Naive thymus-derived CD4-positive, alpha-beta T cell (primary cell): Measurements from ENCODE around the gene ASAP2. TPM values are rescaled to one million over a fixed set of nuclear protein-coding genes. Genes with fewer than 3 reads are reported as not detected.

Experiments used
- ATAC-seq: fragments of 150-1000 bp; cut with Tn5 transposase; 2 replicates; pipeline ENCODE4 v1.10.0; 2021; ENCODE audit warnings: mild to moderate bottlenecking, moderate library complexity
- CTCF ChIA-PET: fragments of 350-600 bp; sonication (Branson Sonifier 250); formaldehyde crosslinking; loops from one replicate; lab custom pipeline; 2021; ENCODE audit warnings: antibody characterized with exemption; lab: Charles Lee
- POLR2A ChIA-PET: fragments of 350-600 bp; sonication (Branson Sonifier 250); formaldehyde crosslinking; loops from one replicate; lab custom pipeline; 2021; ENCODE audit warnings: antibody characterized with exemption, inconsistent platforms; lab: Charles Lee
- DNase-seq, 9 donors: peaks; one replicate each; pipeline versions ENCODE4 v3.0.0 to v3.0.0-alpha.2; 2020 to 2022; ENCODE audit warnings: mixed read lengths in 1 of 9
- H3K27ac ChIP-seq: one replicate; pipeline ENCODE4 v1.7.0; 2013; ENCODE audit warnings: mild to moderate bottlenecking, low read depth, low read length, moderate library complexity
- H3K27me3 ChIP-seq, 2 donors: one replicate each; pipeline ENCODE4 v1.7.0; 2013; ENCODE audit warnings: low read length in 2 of 2, mild to moderate bottlenecking in 2 of 2, moderate library complexity in 2 of 2; ENCODE audit not compliant: control insufficient read depth in 2 of 2, insufficient read depth in 2 of 2
- H3K36me3 ChIP-seq, 3 experiments: 1 replicate in 2 of 3; 2 replicates in 1 of 3; pipeline ENCODE4 v1.7.0; 2013; ENCODE audit warnings: low read length in 3 of 3, mild to moderate bottlenecking in 3 of 3, moderate library complexity in 1 of 3; ENCODE audit not compliant: insufficient read depth in 3 of 3, control insufficient read depth in 2 of 3
- H3K4me1 ChIP-seq, 2 donors: one replicate each; pipeline ENCODE4 v1.7.0; 2013; ENCODE audit warnings: low read length in 2 of 2, mild to moderate bottlenecking in 2 of 2, moderate library complexity in 1 of 2; ENCODE audit not compliant: control insufficient read depth in 2 of 2, insufficient read depth in 2 of 2
- H3K4me3 ChIP-seq: 2 replicates; pipeline ENCODE4 v1.7.0; 2013; ENCODE audit warnings: mild to moderate bottlenecking, low read length
- H3K9me3 ChIP-seq, 3 experiments: 1 replicate in 2 of 3; 2 replicates in 1 of 3; pipeline ENCODE4 v1.7.0; 2013; ENCODE audit warnings: low read length in 3 of 3; ENCODE audit not compliant: control insufficient read depth in 2 of 3
- H3K27ac Mint-ChIP-seq, 9 donors: one replicate each; pipeline ENCODE4 v1.8.0; 2020 to 2022; ENCODE audit warnings: mixed read lengths in 9 of 9, mild to moderate bottlenecking in 8 of 9, moderate library complexity in 5 of 9, inconsistent platforms in 2 of 9
- H3K27me3 Mint-ChIP-seq, 5 donors: one replicate each; pipeline ENCODE4 v1.8.0; 2021 to 2022; ENCODE audit warnings: mixed read lengths in 5 of 5, mild to moderate bottlenecking in 1 of 5
- H3K36me3 Mint-ChIP-seq, 5 donors: one replicate each; pipeline ENCODE4 v1.8.0; 2020 to 2022; ENCODE audit warnings: mixed read lengths in 5 of 5, mild to moderate bottlenecking in 3 of 5, inconsistent platforms in 1 of 5
- H3K4me1 Mint-ChIP-seq, 7 donors: one replicate each; pipeline ENCODE4 v1.8.0; 2020 to 2022; ENCODE audit warnings: mixed read lengths in 7 of 7, mild to moderate bottlenecking in 3 of 7, inconsistent platforms in 1 of 7
- H3K4me3 Mint-ChIP-seq, 10 donors: one replicate each; pipeline ENCODE4 v1.8.0; 2020 to 2022; ENCODE audit warnings: mild to moderate bottlenecking in 10 of 10, mixed read lengths in 10 of 10, moderate library complexity in 6 of 10, inconsistent platforms in 2 of 10
- H3K9me3 Mint-ChIP-seq, 11 donors: one replicate each; pipeline ENCODE4 v1.8.0; 2020 to 2022; ENCODE audit warnings: mixed read lengths in 11 of 11, mild to moderate bottlenecking in 4 of 11, inconsistent platforms in 1 of 11, moderate library complexity in 1 of 11
- intact Hi-C, 2 donors: fragments of 100-400 bp; cut with micrococcal nuclease; formaldehyde crosslinking; loops; one replicate each; pipeline ENCODE4 v1.15.1; 2023
- polyA plus RNA-seq, 2 donors: library from polyadenylated mRNA; unstranded; fragments of 300-500 nt; fragmentation: Illumina TruSeq; gene quantifications; one replicate each; pipeline ENCODE4 v1.2.3, GENCODE V29; 2021
- total RNA-seq, 6 experiments: library from RNA in 5 of 6; stranded (reverse) in 5 of 6; gene quantifications; 1 replicate in 5 of 6; 2 replicates in 1 of 6; pipeline ENCODE4 v1.2.3 and lab custom pipeline; 2021 to 2026

Gene ASAP2
- total and polyA plus RNA-seq, 7 experiments from 2014 or later, result 0.10 to 1.2 (median 0.45) TPM; not detected in 4

GRCh38 chr2:9333591-9334171 lies 127.1 kb downstream of the ASAP2 start:
- H3K27ac ChIP-seq, result no peak overlapping the region
- H3K36me3 Mint-ChIP-seq, result no peaks in the 10 kb centered on the region
- DNase-seq (peak in 1 of 9 donors; percentile 2), ATAC-seq (peak; percentile 39)
- H3K27ac Mint-ChIP-seq, result no peak overlapping the region
- no peaks in the 10 kb centered on the region for H3K9me3 ChIP-seq
- ChIA-PET CTCF (no interaction called here), POLR2A (no interaction called here)
- H3K27me3 Mint-ChIP-seq, result peaks cover 0 to 14% (median 5%) of the 10 kb centered on the region in 5 donors
- no peaks in the 10 kb centered on the region for H3K9me3 Mint-ChIP-seq
- no peaks in the 10 kb centered on the region for H3K27me3 ChIP-seq
- H3K36me3 ChIP-seq, result no peaks in the 10 kb centered on the region
- no peak overlapping the region for H3K4me3 Mint-ChIP-seq
- H3K4me1 Mint-ChIP-seq, result peaks cover 5 to 25% (median 7%) of the 10 kb centered on the region in 7 donors
- H3K4me1 ChIP-seq, result no peaks in the 10 kb centered on the region
- H3K4me3 ChIP-seq, result no peak overlapping the region
- intact Hi-C loops, result no loop called here

- H3K4me3 Mint-ChIP-seq, result peak overlapping the region in 1 of 10 donors; percentile 16
- H3K9me3 ChIP-seq, result no peaks in the 10 kb centered on the region
- no peaks in the 10 kb centered on the region for H3K36me3 ChIP-seq
- no peaks in the 10 kb centered on the region for H3K27me3 ChIP-seq
- H3K4me1 Mint-ChIP-seq, result peaks cover 5 to 25% (median 7%) of the 10 kb centered on the region in 7 donors
- peaks cover 0 to 12% (median 3%) of the 10 kb centered on the region in 5 donors for H3K27me3 Mint-ChIP-seq
- CTCF ChIA-PET, result no interaction called here
- no peaks in the 10 kb centered on the region for H3K4me1 ChIP-seq
- H3K4me3 ChIP-seq, result no peak overlapping the region
- no peak overlapping the region for H3K27ac ChIP-seq
- POLR2A ChIA-PET, result no interaction called here
- H3K27ac Mint-ChIP-seq, result peak overlapping the region in 2 of 9 donors; percentile 13 to 41
- DNase-seq, result no peak
- no peaks in the 10 kb centered on the region for H3K36me3 Mint-ChIP-seq
- ATAC-seq, result no peak
- intact Hi-C loops, result no loop called here
- no peaks in the 10 kb centered on the region for H3K9me3 Mint-ChIP-seq
These were observed 128.1 kb downstream of the ASAP2 start for GRCh38 chr2:9334761-9335160.

- Histone ChIP-seq H3K27ac (no peak overlapping the region), H3K9me3 (no peaks in the 10 kb centered on the region), H3K4me3 (no peak overlapping the region), H3K27me3 (no peaks in the 10 kb centered on the region), H3K4me1 (no peaks in the 10 kb centered on the region), H3K36me3 (no peaks in the 10 kb centered on the region)
- peak; percentile 55 for ATAC-seq
- no peaks in the 10 kb centered on the region for H3K36me3 Mint-ChIP-seq
- DNase-seq, result no peak
- ChIA-PET POLR2A (no interaction called here), CTCF (no interaction called here)
- intact Hi-C loops, result no loop called here
- no peak overlapping the region for H3K4me3 Mint-ChIP-seq
- peaks cover 5 to 25% (median 7%) of the 10 kb centered on the region in 7 donors for H3K4me1 Mint-ChIP-seq
- peaks cover 0 to 9% (median 3%) of the 10 kb centered on the region in 5 donors for H3K27me3 Mint-ChIP-seq
- no peak overlapping the region for H3K27ac Mint-ChIP-seq
- no peaks in the 10 kb centered on the region for H3K9me3 Mint-ChIP-seq
These were observed 128.8 kb downstream of the ASAP2 start for GRCh38 chr2:9335322-9335832.

- no peaks in the 10 kb centered on the region for H3K36me3 Mint-ChIP-seq
- Histone ChIP-seq H3K27ac (no peak overlapping the region), H3K4me3 (no peak overlapping the region), H3K27me3 (no peaks in the 10 kb centered on the region), H3K36me3 (no peaks in the 10 kb centered on the region), H3K4me1 (no peaks in the 10 kb centered on the region), H3K9me3 (no peaks in the 10 kb centered on the region)
- intact Hi-C loops, result no loop called here
- DNase-seq, result peak in 1 of 9 donors; percentile 6
- no peaks in the 10 kb centered on the region for H3K9me3 Mint-ChIP-seq
- CTCF ChIA-PET, result no interaction called here
- POLR2A ChIA-PET, result no interaction called here
- ATAC-seq, result peak; percentile 83
- H3K27ac Mint-ChIP-seq, result peak overlapping the region in 3 of 9 donors; percentile 30 to 55 (median 41)
- H3K4me1 Mint-ChIP-seq, result peaks cover 5 to 25% (median 7%) of the 10 kb centered on the region in 7 donors
- H3K27me3 Mint-ChIP-seq, result peaks cover 0 to 9% (median 3%) of the 10 kb centered on the region in 5 donors
- no peak overlapping the region for H3K4me3 Mint-ChIP-seq
These were observed 129.6 kb downstream of the ASAP2 start for GRCh38 chr2:9336241-9336575.

- H3K9me3 Mint-ChIP-seq, result no peaks in the 10 kb centered on the region
- no peak for ATAC-seq
- Histone ChIP-seq H3K4me3 (no peak overlapping the region), H3K27me3 (no peaks in the 10 kb centered on the region), H3K9me3 (no peaks in the 10 kb centered on the region), H3K4me1 (no peaks in the 10 kb centered on the region), H3K36me3 (no peaks in the 10 kb centered on the region), H3K27ac (no peak overlapping the region)
- H3K36me3 Mint-ChIP-seq, result no peaks in the 10 kb centered on the region
- no peak overlapping the region for H3K4me3 Mint-ChIP-seq
- CTCF ChIA-PET, result no interaction called here
- H3K27ac Mint-ChIP-seq, result peak overlapping the region in 2 of 9 donors; percentile 30 to 41
- POLR2A ChIA-PET, result no interaction called here
- DNase-seq, result no peak
- H3K4me1 Mint-ChIP-seq, result peaks cover 5 to 25% (median 7%) of the 10 kb centered on the region in 7 donors
- peaks cover 0 to 9% (median 3%) of the 10 kb centered on the region in 5 donors for H3K27me3 Mint-ChIP-seq
- intact Hi-C loops, result no loop called here
These were observed 130.1 kb downstream of the ASAP2 start for GRCh38 chr2:9336576-9337314.

- H3K4me3 Mint-ChIP-seq, result no peak overlapping the region
- Histone ChIP-seq H3K9me3 (no peaks in the 10 kb centered on the region), H3K4me1 (no peaks in the 10 kb centered on the region), H3K4me3 (no peak overlapping the region), H3K27me3 (no peaks in the 10 kb centered on the region), H3K27ac (no peak overlapping the region), H3K36me3 (no peaks in the 10 kb centered on the region)
- H3K9me3 Mint-ChIP-seq, result no peaks in the 10 kb centered on the region
- peaks cover 5 to 25% (median 7%) of the 10 kb centered on the region in 7 donors for H3K4me1 Mint-ChIP-seq
- H3K27me3 Mint-ChIP-seq, result peaks cover 0 to 7% (median 3%) of the 10 kb centered on the region in 5 donors
- no peaks in the 10 kb centered on the region for H3K36me3 Mint-ChIP-seq
- intact Hi-C loops, result no loop called here
- H3K27ac Mint-ChIP-seq, result peak overlapping the region in 1 of 9 donors; percentile 52
- ATAC-seq (no peak), DNase-seq (no peak)
- ChIA-PET CTCF (no interaction called here), POLR2A (interaction anchor here (1.2 kb wide), 1 partner anchor 7 kb away, joined by 3 read pairs; no protein-coding TSS in a partner anchor)
These were observed 131.3 kb downstream of the ASAP2 start for GRCh38 chr2:9337901-9338300.
